Measurements from ENCODE around the gene CALML3.

The CALML3 gene

DNA sequence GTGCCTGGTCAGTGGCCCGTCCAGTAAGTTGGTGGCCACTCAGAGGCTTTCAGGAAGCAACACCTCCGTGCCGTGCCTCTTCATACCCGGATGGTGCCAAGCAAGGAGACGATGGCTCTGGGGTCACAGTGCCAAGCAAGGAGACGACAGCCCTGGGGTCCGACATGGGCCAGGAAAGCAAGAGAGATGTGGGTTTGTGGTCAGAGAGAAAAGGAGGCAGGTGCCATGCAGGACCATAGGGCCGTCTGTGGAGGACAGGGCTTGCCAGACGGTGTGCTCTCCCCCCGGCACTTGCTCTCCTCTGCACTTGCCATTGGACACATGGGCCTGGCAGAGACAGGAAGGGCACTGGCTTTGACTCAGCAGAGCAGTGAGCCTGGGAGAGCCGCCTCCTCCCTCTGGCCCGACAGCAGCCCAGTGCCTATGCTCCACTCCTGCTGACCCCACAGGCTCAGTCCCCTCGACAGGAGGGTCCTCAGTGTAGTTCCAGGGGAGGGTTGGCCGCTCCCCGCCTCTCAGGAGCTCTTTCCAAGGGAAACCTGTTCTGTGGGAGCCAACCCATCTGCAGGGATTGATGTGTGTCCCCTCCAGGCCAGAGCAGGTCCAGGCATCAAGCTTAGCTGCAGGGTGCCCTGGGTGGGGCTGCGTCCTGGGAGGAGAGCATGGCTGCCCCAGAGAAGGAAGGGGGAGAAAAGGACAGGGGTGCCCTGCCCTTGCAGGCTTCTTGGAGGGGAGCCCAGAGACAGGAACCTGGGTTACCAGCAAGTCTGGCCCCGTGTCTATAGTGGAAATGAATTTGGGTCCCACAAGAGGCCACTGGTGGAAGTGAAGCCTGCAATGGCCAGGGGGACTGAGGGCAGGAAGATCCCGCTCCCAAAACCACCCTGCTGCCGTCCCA lies 17.8 kb upstream of the CALML3 start:
- no peak for DNase-seq (ENCODE audit: low read depth)

DNA sequence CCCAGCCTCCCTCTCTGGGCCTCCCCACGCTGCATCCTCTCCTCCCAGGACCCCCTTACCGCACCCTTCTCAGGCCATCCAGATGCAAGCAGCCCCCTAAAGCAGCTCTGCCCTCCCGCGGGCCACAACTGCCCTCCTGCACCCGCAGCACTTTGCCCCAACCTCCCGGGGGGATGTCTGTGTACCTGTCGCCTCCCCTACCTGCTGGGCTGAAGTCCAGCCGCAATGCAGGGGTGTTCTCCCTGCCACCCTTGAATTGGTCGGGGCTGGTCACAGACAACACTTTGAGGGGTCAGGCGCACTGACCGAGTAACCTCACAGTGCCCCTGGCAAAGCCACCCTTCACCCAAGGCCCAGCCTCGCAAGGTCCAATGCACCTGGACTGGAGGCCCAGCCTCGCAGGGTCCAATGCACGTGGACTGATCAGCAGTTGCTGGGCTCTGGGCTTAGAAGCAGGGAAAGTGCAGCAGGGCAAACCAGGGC lies 17.1 kb upstream of the CALML3 start:
- no peak for DNase-seq (ENCODE audit: low read depth)

DNA sequence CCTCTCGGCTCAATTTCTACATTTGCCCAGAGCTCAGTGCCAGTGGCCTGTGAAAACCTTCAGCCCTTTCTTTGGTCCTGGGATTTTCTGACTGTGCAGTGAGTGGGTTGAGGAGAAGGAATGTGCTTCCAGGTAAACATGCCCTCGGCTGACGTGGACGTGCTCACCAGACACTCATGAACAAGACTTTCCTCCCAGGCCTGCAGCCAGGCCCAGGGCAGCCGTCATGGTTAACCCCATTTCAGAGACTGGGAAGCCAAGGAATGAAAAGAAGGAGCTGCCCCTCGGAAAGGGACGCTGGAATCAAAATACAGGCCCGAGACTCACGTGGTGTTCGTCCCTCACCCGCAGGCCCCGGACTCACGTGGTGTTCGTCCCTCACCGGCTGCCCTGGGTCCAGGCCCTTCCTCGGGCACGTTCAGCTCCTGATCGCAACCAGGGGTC lies 16.6 kb upstream of the CALML3 start:
- no peak for DNase-seq (ENCODE audit: low read depth)

DNA sequence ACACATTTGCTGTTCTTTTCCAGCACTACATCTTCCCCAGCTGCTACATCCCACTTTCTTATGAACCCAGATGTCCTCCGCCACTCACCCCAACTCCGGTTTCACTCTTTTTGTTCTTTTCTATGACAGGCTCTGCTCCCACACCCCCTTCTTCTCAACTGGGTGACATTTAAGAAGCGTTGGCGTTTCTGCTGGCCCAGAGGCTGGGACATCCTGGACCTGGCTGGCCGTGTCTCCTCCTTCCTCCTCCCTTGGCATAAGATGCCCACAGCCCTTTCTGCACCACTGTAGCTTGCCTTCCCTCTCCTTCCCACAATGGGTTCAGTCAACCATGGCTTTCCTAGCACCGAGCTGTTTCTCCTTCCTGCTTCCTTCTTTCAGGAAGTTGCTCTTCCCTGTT lies 16.0 kb upstream of the CALML3 start:
- no peak for DNase-seq (ENCODE audit: low read depth)

GRCh38 chr10:5509236-5509635 lies 15.5 kb upstream of the CALML3 start:
- DNase-seq (ENCODE audit: low read depth) = no peak

DNA sequence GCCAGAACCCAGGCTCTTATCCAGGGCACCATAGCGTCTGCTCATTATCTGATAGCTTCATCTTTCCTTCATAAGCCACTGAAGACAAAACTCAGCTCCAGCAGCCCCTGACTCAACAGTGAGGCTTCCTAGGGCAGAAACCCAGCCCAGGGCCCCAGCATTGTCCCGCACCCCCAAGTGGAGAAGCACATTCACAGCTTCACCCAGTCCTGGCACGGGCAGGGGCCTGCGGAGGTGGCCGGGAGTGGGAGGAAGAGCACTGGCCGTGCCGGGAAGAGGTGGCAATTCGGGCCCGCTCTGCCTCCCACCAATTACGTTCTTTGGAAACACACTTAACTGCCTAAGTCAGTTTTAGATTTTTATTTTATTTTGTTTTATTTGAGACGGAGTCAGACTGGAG lies 15.1 kb upstream of the CALML3 start:
- no peak for DNase-seq (ENCODE audit: low read depth)

GRCh38 chr10:5510281-5511072 lies 14.3 kb upstream of the CALML3 start:
- no peak for DNase-seq (ENCODE audit: low read depth)

DNA sequence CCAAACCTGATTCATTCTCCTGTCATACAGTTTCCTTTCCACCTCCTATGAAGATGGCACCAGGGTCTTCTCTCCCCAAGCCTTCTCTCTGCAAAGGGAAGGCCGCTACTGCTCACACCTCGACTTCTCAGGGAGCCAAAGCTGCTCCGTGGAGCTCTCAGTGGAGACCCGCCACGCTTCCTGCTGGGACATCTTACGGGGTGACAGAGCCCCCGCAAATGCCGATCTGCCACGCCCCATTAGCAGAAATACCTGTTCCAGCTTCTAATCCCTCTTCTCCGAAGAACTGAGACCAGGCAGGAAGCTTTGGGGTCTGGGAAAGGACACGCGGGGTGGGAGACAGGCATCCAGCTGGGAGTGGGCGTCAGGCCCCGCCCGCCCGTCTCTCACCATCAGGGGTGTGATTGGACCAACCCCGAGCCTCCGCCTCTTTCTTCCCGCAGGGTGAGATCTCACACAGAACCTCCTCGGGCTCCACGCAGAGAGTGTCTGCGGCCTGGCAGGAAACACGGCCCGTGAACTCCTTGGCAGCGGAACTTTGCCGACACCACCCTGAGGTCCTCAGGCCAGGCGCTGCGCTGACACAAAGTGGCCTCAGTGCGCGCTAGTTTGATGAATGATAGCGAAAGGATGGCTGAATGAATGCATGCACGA lies 13.4 kb upstream of the CALML3 start:
- no peak for DNase-seq (ENCODE audit: low read depth)

- no peak for DNase-seq (ENCODE audit: low read depth)
Observed at GRCh38 chr10:5511885-5512280, 12.9 kb upstream of the CALML3 start.

DNA sequence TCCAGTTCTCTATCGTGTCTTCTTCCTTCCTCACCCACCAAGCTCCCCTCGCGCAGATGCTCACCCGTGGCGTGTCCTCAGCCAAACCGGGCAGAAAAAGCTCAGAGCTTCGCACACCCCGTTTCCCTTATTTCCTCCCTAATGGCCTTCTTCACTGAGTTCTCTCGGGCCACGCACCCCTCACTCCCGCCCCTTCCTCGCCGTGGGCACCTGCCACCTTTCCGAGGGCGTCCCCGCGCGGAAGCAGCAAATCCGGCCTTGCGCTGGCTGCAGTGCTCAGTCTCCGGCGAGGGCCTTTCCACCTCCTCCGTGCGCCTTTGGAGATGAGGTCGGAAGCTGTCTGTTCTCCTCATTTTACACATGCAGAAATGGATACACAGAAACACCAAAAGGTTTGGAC lies 12.4 kb upstream of the CALML3 start:
- DNase-seq (ENCODE audit: low read depth) = no peak

GRCh38 chr10:5512881-5513612 lies 11.7 kb upstream of the CALML3 start:
- DNase-seq (ENCODE audit: low read depth) = no peak

DNA sequence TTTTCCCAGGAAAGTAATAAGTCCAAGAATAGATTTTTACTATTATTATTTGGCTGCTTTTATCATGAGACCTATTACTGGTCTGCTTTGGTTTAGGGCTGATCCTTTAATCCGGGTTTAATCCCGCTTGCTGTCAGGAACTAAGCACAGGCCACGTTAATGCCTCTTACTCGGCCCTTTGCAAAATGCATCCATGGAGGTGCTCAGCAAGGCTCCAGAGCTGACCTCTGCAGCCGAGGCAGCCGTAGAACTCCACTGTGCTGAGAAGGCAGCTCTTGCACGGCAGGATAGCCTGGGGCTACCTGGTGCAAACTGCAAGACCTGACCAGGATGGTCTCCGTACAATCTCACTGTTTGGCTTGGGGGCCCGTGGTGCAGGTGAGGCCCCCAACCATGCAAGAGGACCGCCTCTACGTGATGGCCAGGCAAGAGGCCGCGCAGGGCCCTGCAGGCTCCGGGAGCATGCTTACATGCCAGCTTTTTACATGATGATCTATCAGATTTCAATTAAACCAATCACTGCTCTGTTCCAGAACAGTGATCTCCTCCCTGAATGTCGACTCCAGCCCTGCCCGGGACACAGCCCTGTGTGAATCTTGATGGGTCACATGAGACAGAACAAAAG lies 10.4 kb upstream of the CALML3 start:
- DNase-seq (ENCODE audit: low read depth) = no peak

DNA sequence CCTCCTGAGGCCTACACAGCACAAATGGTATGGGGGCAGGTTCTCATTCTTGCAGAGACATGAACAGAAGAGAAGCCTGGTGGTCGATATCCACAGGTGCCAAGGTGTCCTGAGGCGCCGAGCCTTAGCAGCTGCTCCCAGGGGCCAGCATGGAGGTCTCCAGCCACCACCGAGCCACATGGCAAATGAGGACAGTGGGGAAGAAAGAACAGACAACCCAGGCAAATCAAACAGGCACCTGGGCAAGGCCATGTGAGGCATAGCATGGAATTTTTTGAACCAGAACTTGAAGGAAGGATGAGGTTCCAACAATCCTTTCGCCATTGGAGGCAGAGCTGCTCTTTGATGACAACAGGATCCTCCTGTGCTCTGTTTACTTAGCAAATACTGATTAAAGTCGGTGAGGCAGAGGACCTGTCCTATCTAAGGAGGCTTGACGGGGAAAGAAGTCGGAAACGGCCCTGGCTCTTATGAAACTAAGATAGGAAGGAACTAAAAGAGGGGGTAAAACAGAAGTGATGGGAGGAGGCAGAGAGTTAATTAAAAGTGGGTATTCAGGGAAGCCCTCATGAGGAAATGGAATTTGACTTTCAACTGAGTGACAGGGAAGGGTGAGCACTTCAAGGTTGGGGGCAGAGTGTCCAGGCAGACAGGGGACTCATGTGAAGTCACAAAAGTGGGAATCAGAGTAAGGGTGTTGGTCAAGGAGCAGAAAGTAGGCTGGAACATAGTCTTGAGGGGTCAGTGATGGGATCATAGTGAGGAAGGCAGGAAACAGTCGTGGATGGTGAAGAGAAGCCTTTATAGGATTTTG lies 8.6 kb upstream of the CALML3 start:
- DNase-seq (ENCODE audit: low read depth) = no peak

DNA sequence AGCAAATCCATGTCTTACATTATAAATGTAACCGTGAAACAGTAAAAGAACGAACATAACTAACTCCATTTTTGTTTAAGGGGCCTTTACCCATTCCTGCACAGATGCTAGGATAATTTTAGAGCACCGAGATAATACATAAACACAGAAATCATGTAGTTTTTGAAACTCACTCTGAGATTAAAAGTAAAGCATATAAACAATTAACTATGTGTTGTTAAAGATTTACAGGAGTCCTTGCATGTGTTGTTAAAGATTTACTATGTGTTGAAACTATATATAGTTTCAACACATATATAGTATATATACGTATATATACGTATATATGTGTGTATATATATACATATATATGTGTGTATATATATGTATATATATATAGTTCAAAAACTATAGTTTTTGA lies 7.2 kb upstream of the CALML3 start:
- no peak for DNase-seq (ENCODE audit: low read depth)

- DNase-seq (ENCODE audit: low read depth) = no peak
Observed at GRCh38 chr10:5518143-5518542, 6.6 kb upstream of the CALML3 start.

DNA sequence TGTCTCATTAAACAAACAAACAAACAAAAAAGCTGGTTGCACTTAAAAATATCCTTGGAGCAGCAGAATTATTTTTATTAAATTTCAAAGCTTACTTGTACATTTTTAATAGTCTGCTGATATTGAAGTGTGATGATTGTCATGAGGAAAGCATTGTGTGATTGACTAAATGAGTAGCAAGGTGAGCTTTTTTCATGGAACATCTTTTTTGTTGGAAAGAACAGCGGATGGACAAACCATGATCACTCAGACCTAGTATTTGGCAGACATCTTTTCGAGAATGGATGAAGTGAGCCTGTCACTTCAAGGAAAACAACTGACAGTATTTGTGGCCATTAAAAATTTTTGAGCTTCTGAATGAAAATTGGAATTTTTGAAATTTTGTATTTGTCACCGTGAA lies 5.7 kb upstream of the CALML3 start:
- no peak for DNase-seq (ENCODE audit: low read depth)

- no peak for DNase-seq (ENCODE audit: low read depth)
Observed at GRCh38 chr10:5522913-5523560, 1.7 kb upstream of the CALML3 start.

GRCh38 chr10:5523796-5524574 lies 776 bp upstream of the CALML3 start:
- DNase-seq (ENCODE audit: low read depth) = no peak
